Mesenchymal stem cell (in vitro differentiated cells and primary cell): ENCODE results near the gene CYP2A7.
"Not testable (repeated sequence)": the region's sequence is repeated elsewhere in the genome, so short reads cannot be mapped to it uniquely, and the experiment has no call there.

ENCODE experiments used
- DNase-seq: peaks from one replicate; pipeline ENCODE4 v3.0.0-alpha.2; 2013
- H2AFZ ChIP-seq: one replicate; pipeline ENCODE4 v1.6.1; 2013; ENCODE audit warnings: low read depth, mild to moderate bottlenecking, control low read depth, inconsistent platforms, low read length, moderate library complexity
- H2AK5ac ChIP-seq: 2 replicates; pipeline ENCODE4 v1.6.1; 2013; ENCODE audit warnings: low read length, moderate library complexity, mild to moderate bottlenecking, inconsistent platforms; ENCODE audit not compliant: severe bottlenecking
- H2BK120ac ChIP-seq: one replicate; pipeline ENCODE4 v1.6.1; 2013; ENCODE audit warnings: low read depth, mild to moderate bottlenecking, inconsistent platforms, low read length, moderate library complexity
- H2BK12ac ChIP-seq, 2 experiments: one replicate each; pipeline ENCODE4 v1.6.1; 2013; ENCODE audit warnings: inconsistent platforms in 2 of 2, low read length in 2 of 2, mild to moderate bottlenecking in 2 of 2, moderate library complexity in 2 of 2, control low read depth in 1 of 2
- H2BK15ac ChIP-seq: one replicate; pipeline ENCODE4 v1.6.1; 2013; ENCODE audit warnings: mild to moderate bottlenecking, low read depth, inconsistent platforms; ENCODE audit not compliant: poor library complexity, severe bottlenecking
- H2BK5ac ChIP-seq: 2 replicates; pipeline ENCODE4 v1.6.1; 2013; ENCODE audit warnings: low read depth, mild to moderate bottlenecking, low read length, control low read depth, inconsistent platforms; ENCODE audit not compliant: poor library complexity, severe bottlenecking
- H3K14ac ChIP-seq, 2 experiments: one replicate each; pipeline ENCODE4 v1.6.1; 2013; ENCODE audit warnings: inconsistent platforms in 2 of 2, low read length in 2 of 2, control low read depth in 1 of 2, mild to moderate bottlenecking in 1 of 2, moderate library complexity in 1 of 2
- H3K18ac ChIP-seq, 2 experiments: one replicate each; pipeline ENCODE4 v1.6.1; 2013; ENCODE audit warnings: inconsistent platforms in 2 of 2, low read length in 2 of 2, control low read depth in 1 of 2, low read depth in 1 of 2, mild to moderate bottlenecking in 1 of 2
- H3K23ac ChIP-seq, 2 experiments: one replicate each; pipeline ENCODE4 v1.6.1; 2013; ENCODE audit warnings: inconsistent platforms in 2 of 2, low read length in 2 of 2, mild to moderate bottlenecking in 2 of 2, moderate library complexity in 2 of 2, control low read depth in 1 of 2
- H3K27ac ChIP-seq: 2 replicates; pipeline ENCODE4 v1.5.1; 2013; ENCODE audit warnings: mild to moderate bottlenecking, moderate library complexity, low read length, control low read depth, inconsistent platforms; ENCODE audit not compliant: poor library complexity, severe bottlenecking
- H3K27me3 ChIP-seq, 2 experiments: 2 replicates each; pipeline versions ENCODE4 v1.6.1 to v1.7.0; 2013; ENCODE audit warnings: low read length in 2 of 2, mild to moderate bottlenecking in 2 of 2, moderate library complexity in 2 of 2, control low read depth in 1 of 2, inconsistent platforms in 1 of 2; ENCODE audit not compliant: control insufficient read depth in 1 of 2, insufficient read depth in 1 of 2
- H3K36me3 ChIP-seq, 2 experiments: 2 replicates each; pipeline versions ENCODE4 v1.6.1 to v1.7.0; 2013; ENCODE audit warnings: low read length in 2 of 2, control low read depth in 1 of 2, inconsistent platforms in 1 of 2, low read depth in 1 of 2, mild to moderate bottlenecking in 1 of 2; ENCODE audit not compliant: insufficient read depth in 2 of 2, control insufficient read depth in 1 of 2
- H3K4ac ChIP-seq, 2 experiments: one replicate each; pipeline ENCODE4 v1.6.1; 2013; ENCODE audit warnings: inconsistent platforms in 2 of 2, low read length in 2 of 2, mild to moderate bottlenecking in 2 of 2, moderate library complexity in 2 of 2, control low read depth in 1 of 2, low read depth in 1 of 2
- H3K4me1 ChIP-seq: 2 replicates; pipeline ENCODE4 v1.6.1; 2013; ENCODE audit warnings: low read depth, low read length, control low read depth; ENCODE audit not compliant: control insufficient read depth, insufficient read depth
- H3K4me2 ChIP-seq: 2 replicates; pipeline ENCODE4 v1.6.1; 2013; ENCODE audit warnings: low read length, mild to moderate bottlenecking, inconsistent platforms; ENCODE audit not compliant: poor library complexity, severe bottlenecking
- H3K4me3 ChIP-seq, 2 experiments: 2 replicates each; pipeline versions ENCODE4 v1.5.1 to v1.7.0; 2013; ENCODE audit warnings: low read length in 2 of 2, mild to moderate bottlenecking in 2 of 2, control low read depth in 1 of 2, low read depth in 1 of 2; ENCODE audit not compliant: insufficient read depth in 1 of 2
- H3K79me1 ChIP-seq: replicated peaks from 2 replicates; pipeline ENCODE4 v1.6.1; 2013; ENCODE audit warnings: mild to moderate bottlenecking, control low read depth, low read length, inconsistent platforms; ENCODE audit not compliant: poor library complexity, severe bottlenecking
- H3K9ac ChIP-seq: 2 replicates; pipeline ENCODE4 v1.7.0; 2013; ENCODE audit warnings: mild to moderate bottlenecking, low read length, moderate library complexity
- H3K9me3 ChIP-seq: 2 replicates; pipeline ENCODE4 v1.7.0; 2013; ENCODE audit warnings: mild to moderate bottlenecking, low read length; ENCODE audit not compliant: control insufficient read depth
- H4K8ac ChIP-seq: one replicate; pipeline ENCODE4 v1.6.1; 2013; ENCODE audit warnings: inconsistent platforms, mild to moderate bottlenecking, low read length, moderate library complexity
- H4K91ac ChIP-seq: one replicate; pipeline ENCODE4 v1.6.1; 2013; ENCODE audit warnings: mild to moderate bottlenecking, low read length, inconsistent platforms
- WGBS: methylation state at CpG from one replicate; pipeline ENCODE4 v1.1.7; 2013; ENCODE audit warnings: mixed read lengths; 5-methylcytosine and 5-hydroxymethylcytosine counted together

The CYP2A7 gene

DNA sequence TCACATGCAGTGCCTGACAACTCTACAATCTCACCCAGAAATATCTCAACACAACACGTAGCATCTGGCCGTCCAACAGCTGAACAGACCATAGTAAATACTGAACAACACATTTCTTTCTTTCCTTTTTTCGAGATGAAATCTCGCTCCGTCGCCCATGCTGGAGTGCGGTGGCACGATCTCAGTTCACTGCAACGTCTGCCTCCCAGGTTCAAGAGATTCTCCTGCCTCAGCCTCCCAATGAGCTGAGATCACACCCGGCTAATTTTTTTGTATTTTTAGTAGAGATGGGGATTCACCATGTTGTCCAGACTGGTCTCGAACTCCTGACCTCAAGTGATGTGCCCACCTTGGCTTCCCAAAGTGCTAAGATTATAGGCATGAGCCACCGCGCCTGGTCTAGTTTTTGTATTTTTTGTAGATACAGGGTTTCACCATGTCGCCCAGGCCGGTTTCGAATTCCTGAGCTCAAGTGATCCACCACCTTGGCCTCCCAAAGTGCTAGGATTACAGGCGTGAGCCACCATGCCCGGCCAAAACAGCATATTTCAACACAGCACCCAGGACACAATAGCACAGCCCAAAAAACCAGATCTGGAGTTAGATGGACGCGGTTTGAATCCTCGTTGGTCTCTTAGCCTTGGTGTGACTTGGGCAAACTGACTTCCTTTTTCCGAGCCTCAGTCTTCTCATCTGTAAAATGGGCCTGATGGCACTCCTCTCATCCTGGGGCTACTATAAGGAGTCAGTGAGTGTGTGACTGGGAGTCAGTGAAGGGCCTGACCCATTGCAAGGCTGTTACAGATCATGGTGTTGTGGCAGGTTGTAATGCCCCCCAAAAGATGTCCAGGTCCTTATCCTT lies 54.4 kb downstream of the CYP2A7 start:
- H3K27me3 ChIP-seq: no peaks in the 10 kb centered on the region
- no peak overlapping the region for H2BK5ac ChIP-seq
- H3K4me1 ChIP-seq: peaks cover 8% of the 10 kb centered on the region
- H3K9ac ChIP-seq: no peak overlapping the region
- H2AK5ac ChIP-seq: no peak overlapping the region
- H2BK120ac ChIP-seq: no peak overlapping the region
- H2BK15ac ChIP-seq: no peak overlapping the region
- H3K36me3 ChIP-seq: peaks cover 11 to 28% of the 10 kb centered on the region in 2 experiments
- no peak overlapping the region for H3K18ac ChIP-seq
- H3K14ac ChIP-seq: no peak overlapping the region
- H3K79me1 ChIP-seq: no peaks in the 10 kb centered on the region
- no peak overlapping the region for H3K23ac ChIP-seq
- H3K9me3 ChIP-seq: no peaks in the 10 kb centered on the region
- H3K4ac ChIP-seq: no peak overlapping the region
- H3K27ac ChIP-seq: no peak overlapping the region
- H2BK12ac ChIP-seq: no peak overlapping the region
- H3K4me3 ChIP-seq: no peak overlapping the region
- no peak for DNase-seq
- H2AFZ ChIP-seq: no peak overlapping the region
- 97% methylated on average over 22 of the region's 22 CpGs for WGBS
- H3K4me2 ChIP-seq: no peak overlapping the region
- H4K91ac ChIP-seq: no peak overlapping the region
- H4K8ac ChIP-seq: no peak overlapping the region

DNA sequence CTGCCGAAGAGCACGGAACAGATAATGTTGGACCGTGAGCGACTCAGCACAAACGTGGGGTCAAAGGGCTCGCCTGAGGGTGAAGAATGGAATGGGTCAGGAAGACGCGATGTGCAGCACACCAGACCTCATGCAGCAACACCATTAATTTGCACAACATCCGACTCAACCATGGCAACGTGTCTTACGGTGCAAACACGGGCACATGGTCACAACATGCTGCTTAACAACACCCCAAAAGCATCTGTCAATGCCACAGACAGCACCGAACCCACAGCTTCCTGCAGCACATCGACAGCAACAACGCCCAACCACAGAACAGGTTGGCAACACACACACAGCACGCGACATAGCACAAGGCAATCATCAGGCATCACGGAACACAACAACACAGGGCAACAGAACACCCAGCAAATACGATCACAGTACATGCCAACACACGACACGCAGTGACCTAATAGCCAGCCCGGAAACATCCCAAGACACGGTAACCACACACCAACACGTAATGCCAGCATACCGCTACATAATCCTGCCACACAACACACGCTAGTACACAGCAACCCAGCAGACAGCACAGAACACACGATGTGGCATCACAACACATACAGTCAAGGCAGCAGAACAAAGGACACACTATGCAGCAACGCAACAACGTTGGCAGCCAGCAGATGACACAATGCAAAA lies 55.2 kb downstream of the CYP2A7 start:
- not testable (repeated sequence) for DNase-seq, H3K4me3 ChIP-seq, H3K23ac ChIP-seq, H2AFZ ChIP-seq, H3K18ac ChIP-seq, H3K9ac ChIP-seq, H3K79me1 ChIP-seq, H4K91ac ChIP-seq, H3K4me2 ChIP-seq, H3K27me3 ChIP-seq, H3K14ac ChIP-seq, H2AK5ac ChIP-seq, H2BK5ac ChIP-seq, H3K9me3 ChIP-seq, H3K27ac ChIP-seq, H2BK15ac ChIP-seq, H3K4ac ChIP-seq, H2BK120ac ChIP-seq, H2BK12ac ChIP-seq, H4K8ac ChIP-seq
- H3K4me1 ChIP-seq: peaks cover 13% of the 10 kb centered on the region
- peaks cover 11 to 28% of the 10 kb centered on the region in 2 experiments for H3K36me3 ChIP-seq
- WGBS: 97% methylated on average over 29 of the region's 29 CpGs

DNA sequence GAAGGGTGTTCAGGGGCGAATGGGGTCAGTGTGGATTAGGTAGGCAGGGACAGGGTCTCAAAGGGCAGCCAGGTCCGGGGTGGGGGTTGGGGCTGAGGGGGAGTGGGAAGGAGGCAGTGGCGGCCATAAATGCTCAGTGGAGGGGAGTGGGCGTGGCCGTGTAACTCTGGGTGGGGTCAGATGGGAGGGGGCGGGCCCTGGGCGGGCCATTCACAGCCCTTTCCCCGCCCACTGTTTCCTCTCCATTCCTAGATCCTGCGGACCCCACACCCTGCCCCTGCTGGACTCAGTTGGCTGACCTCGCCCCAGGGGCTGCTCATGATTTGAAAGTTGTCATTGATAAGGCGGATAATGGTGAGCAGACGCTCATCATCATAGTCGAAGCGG lies 55.7 kb downstream of the CYP2A7 start:
- not testable (repeated sequence) for H4K91ac ChIP-seq, H4K8ac ChIP-seq, H3K4ac ChIP-seq, H3K27ac ChIP-seq, DNase-seq, H2BK12ac ChIP-seq, H3K23ac ChIP-seq, H3K4me2 ChIP-seq, H3K14ac ChIP-seq, H2AFZ ChIP-seq, H2AK5ac ChIP-seq, H3K79me1 ChIP-seq, H3K4me3 ChIP-seq, H2BK120ac ChIP-seq, H3K9ac ChIP-seq, H2BK5ac ChIP-seq, H3K9me3 ChIP-seq, H3K18ac ChIP-seq, H3K27me3 ChIP-seq, H2BK15ac ChIP-seq
- WGBS: 97% methylated on average over 6 of the region's 14 CpGs
- Histone ChIP-seq H3K4me1 (peaks cover 10% of the 10 kb centered on the region), H3K36me3 (peaks cover 11 to 28% of the 10 kb centered on the region in 2 experiments)

DNA sequence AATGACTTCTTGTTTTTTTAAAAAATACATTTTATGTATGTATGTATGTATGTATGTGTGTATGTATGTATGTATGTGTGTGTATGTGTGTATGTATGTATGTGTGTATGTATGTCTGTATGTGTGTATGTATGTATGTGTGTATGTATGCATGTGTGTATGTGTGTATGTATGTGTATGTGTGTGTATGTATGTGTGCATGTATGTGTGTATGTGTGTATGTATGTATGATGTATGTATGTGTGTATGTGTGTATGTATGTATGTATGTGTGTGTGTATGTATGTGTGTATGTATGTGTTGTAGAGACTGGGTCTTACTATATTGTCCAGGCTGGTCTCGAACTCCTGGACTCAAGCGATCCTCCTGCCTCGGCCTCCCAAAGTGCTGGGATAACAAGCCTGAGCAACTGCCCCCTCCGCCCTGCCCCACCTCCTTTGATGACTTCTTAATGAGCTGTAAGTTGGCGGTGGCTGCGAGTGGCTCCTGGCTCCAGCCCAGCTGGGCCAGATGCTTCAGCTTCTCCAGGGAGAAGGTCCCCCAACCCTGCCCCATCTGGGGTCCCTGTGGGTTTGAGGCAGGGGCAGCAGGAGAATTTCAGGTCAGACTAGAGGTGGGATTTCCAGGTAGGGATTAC lies 56.5 kb downstream of the CYP2A7 start:
- H3K4me2 ChIP-seq, H2AK5ac ChIP-seq, H4K8ac ChIP-seq, H4K91ac ChIP-seq, H2BK15ac ChIP-seq, H3K27ac ChIP-seq, H3K4me3 ChIP-seq, H3K79me1 ChIP-seq, H2BK5ac ChIP-seq, H3K4ac ChIP-seq, H3K23ac ChIP-seq, H3K27me3 ChIP-seq, H2BK12ac ChIP-seq, H3K9ac ChIP-seq, H3K18ac ChIP-seq, DNase-seq, H2BK120ac ChIP-seq, H3K9me3 ChIP-seq, H2AFZ ChIP-seq, H3K14ac ChIP-seq: not testable (repeated sequence)
- Histone ChIP-seq H3K4me1 (peaks cover 10% of the 10 kb centered on the region), H3K36me3 (peaks cover 11 to 28% of the 10 kb centered on the region in 2 experiments)
- WGBS: no CpG with 5 or more reads among the region's 6 CpGs
